GM18498 (cell line): Measurements from ENCODE around the gene KDM4B.

Experiments
- ATAC-seq: cut with Tn5 transposase; IDR thresholded peaks from one replicate; pipeline ENCODE4 v1.9.1; 2021; ENCODE audit warnings: mild to moderate bottlenecking, moderate library complexity; ENCODE audit not compliant: unreplicated experiment

KDM4B gene

GRCh38 chr19:5086230-5086629 is 117.3 kb downstream of the KDM4B start:
- no peak for ATAC-seq

- ATAC-seq = no peak
Measured at GRCh38 chr19:5086725-5087439, 118.0 kb downstream of the KDM4B start.

GRCh38 chr19:5089283-5089682 is 120.4 kb downstream of the KDM4B start:
- ATAC-seq = no peak

GRCh38 chr19:5090465-5091017 is 121.6 kb downstream of the KDM4B start:
- no peak for ATAC-seq

- no peak for ATAC-seq
Measured at GRCh38 chr19:5091018-5091683, 122.2 kb downstream of the KDM4B start.

- ATAC-seq = no peak
Measured at GRCh38 chr19:5091684-5092480, 123.0 kb downstream of the KDM4B start.

GRCh38 chr19:5092481-5092843 is 123.5 kb downstream of the KDM4B start:
- no peak for ATAC-seq

GRCh38 chr19:5093297-5093928 is 124.5 kb downstream of the KDM4B start:
- ATAC-seq = no peak

GRCh38 chr19:5093948-5094718 is 125.2 kb downstream of the KDM4B start:
- ATAC-seq = no peak

GRCh38 chr19:5094768-5095567 is 126.1 kb downstream of the KDM4B start:
- no peak for ATAC-seq

GRCh38 chr19:5095568-5095850 is 126.6 kb downstream of the KDM4B start:
- ATAC-seq = no peak

- ATAC-seq = no peak
Measured at GRCh38 chr19:5096536-5096935, 127.6 kb downstream of the KDM4B start.

GRCh38 chr19:5097331-5097930 is 128.5 kb downstream of the KDM4B start:
- ATAC-seq = no peak

GRCh38 chr19:5097959-5098623 is 129.2 kb downstream of the KDM4B start:
- ATAC-seq = no peak

- ATAC-seq = no peak
Measured at GRCh38 chr19:5098646-5099045, 129.7 kb downstream of the KDM4B start.

GRCh38 chr19:5099701-5100221 is 130.8 kb downstream of the KDM4B start:
- ATAC-seq = no peak

GRCh38 chr19:5101871-5102270 is 133.0 kb downstream of the KDM4B start:
- ATAC-seq = no peak

GRCh38 chr19:5102520-5102919 is 133.6 kb downstream of the KDM4B start:
- ATAC-seq = no peak
